Trophoblast cell (in vitro differentiated cells and primary cell): ENCODE results near the gene HPCAL4.
A peak's percentile ranks its signal among the peaks of the same experiment; 100 is the strongest.

Source experiments
- DNase-seq, 2 donors: peaks; one replicate each; pipeline ENCODE4 v3.0.0-alpha.2; 2016
- H2AFZ ChIP-seq: 2 replicates; pipeline ENCODE4 v1.6.1; 2013; ENCODE audit warnings: low read length, moderate library complexity, mild to moderate bottlenecking; ENCODE audit not compliant: insufficient read depth, poor library complexity
- H2AK5ac ChIP-seq: 2 replicates; pipeline ENCODE4 v1.6.1; 2013; ENCODE audit warnings: mild to moderate bottlenecking, low read length
- H2BK120ac ChIP-seq: 2 replicates; pipeline ENCODE4 v1.6.1; 2013; ENCODE audit warnings: low read length, mild to moderate bottlenecking, moderate library complexity; ENCODE audit not compliant: insufficient read depth, poor library complexity
- H2BK12ac ChIP-seq: 2 replicates; pipeline ENCODE4 v1.6.1; 2013; ENCODE audit warnings: mild to moderate bottlenecking, low read length, moderate library complexity
- H2BK5ac ChIP-seq: 2 replicates; pipeline ENCODE4 v1.6.1; 2013; ENCODE audit warnings: low read length, low read depth, moderate library complexity, mild to moderate bottlenecking; ENCODE audit not compliant: poor library complexity
- H3K14ac ChIP-seq: 2 replicates; pipeline ENCODE4 v1.6.1; 2013; ENCODE audit warnings: mild to moderate bottlenecking, low read length
- H3K18ac ChIP-seq: 2 replicates; pipeline ENCODE4 v1.6.1; 2013; ENCODE audit warnings: mild to moderate bottlenecking, low read length
- H3K23ac ChIP-seq: 2 replicates; pipeline ENCODE4 v1.6.1; 2013; ENCODE audit warnings: low read length
- H3K27ac ChIP-seq: 2 replicates; pipeline ENCODE4 v1.5.1; 2013; ENCODE audit warnings: low read depth, mild to moderate bottlenecking, inconsistent platforms, low read length, moderate library complexity
- H3K27me3 ChIP-seq: 2 replicates; pipeline ENCODE4 v1.6.1; 2013; ENCODE audit warnings: inconsistent platforms, mild to moderate bottlenecking, low read length, moderate library complexity; ENCODE audit not compliant: insufficient read depth
- H3K36me3 ChIP-seq, 2 experiments: 1 replicate in 1 of 2; 2 replicates in 1 of 2; pipeline ENCODE4 v1.6.1; 2013; ENCODE audit warnings: low read length in 2 of 2, mild to moderate bottlenecking in 2 of 2, moderate library complexity in 1 of 2; ENCODE audit not compliant: insufficient read depth in 2 of 2, control insufficient read depth in 1 of 2
- H3K4ac ChIP-seq: 2 replicates; pipeline ENCODE4 v1.6.1; 2013; ENCODE audit warnings: low read depth, mild to moderate bottlenecking, low read length, moderate library complexity
- H3K4me1 ChIP-seq, 2 experiments: 1 replicate in 1 of 2; 2 replicates in 1 of 2; pipeline ENCODE4 v1.6.1; 2013; ENCODE audit warnings: low read length in 2 of 2, mild to moderate bottlenecking in 2 of 2, moderate library complexity in 1 of 2; ENCODE audit not compliant: insufficient read depth in 2 of 2, control insufficient read depth in 1 of 2
- H3K4me2 ChIP-seq: 2 replicates; pipeline ENCODE4 v1.6.1; 2013; ENCODE audit warnings: inconsistent platforms, mild to moderate bottlenecking, low read length, moderate library complexity
- H3K4me3 ChIP-seq: 2 replicates; pipeline ENCODE4 v1.5.1; 2013; ENCODE audit warnings: mild to moderate bottlenecking, low read depth, low read length, inconsistent platforms
- H3K79me1 ChIP-seq: one replicate; pipeline ENCODE4 v1.6.1; 2013; ENCODE audit warnings: low read length
- H3K79me2 ChIP-seq: 2 replicates; pipeline ENCODE4 v1.6.1; 2013; ENCODE audit warnings: low read length, mild to moderate bottlenecking; ENCODE audit not compliant: control insufficient read depth, insufficient read depth, poor library complexity
- H3K9ac ChIP-seq: 2 replicates; pipeline ENCODE4 v1.6.1; 2013; ENCODE audit warnings: mild to moderate bottlenecking, low read length
- H3K9me3 ChIP-seq: 2 replicates; pipeline ENCODE4 v1.6.1; 2013; ENCODE audit warnings: low read depth, mild to moderate bottlenecking, control low read depth, inconsistent platforms, low read length; ENCODE audit not compliant: insufficient read depth
- H4K12ac ChIP-seq: 2 replicates; pipeline ENCODE4 v1.6.1; 2013; ENCODE audit warnings: low read depth, mild to moderate bottlenecking, low read length, moderate library complexity
- H4K8ac ChIP-seq: 2 replicates; pipeline ENCODE4 v1.6.1; 2013; ENCODE audit warnings: low read depth, mild to moderate bottlenecking, low read length, moderate library complexity
- H4K91ac ChIP-seq: one replicate; pipeline ENCODE4 v1.6.1; 2013; ENCODE audit warnings: low read depth, mild to moderate bottlenecking, low read length, moderate library complexity
- WGBS: extraction: QIAGEN DNeasy Blood & Tissue Kit; methylation state at CpG from one replicate; pipeline ENCODE4 v1.1.7; 2013; ENCODE audit warnings: missing lambda C conversion rate; ENCODE audit not compliant: insufficient read length, insufficient coverage; ENCODE audit errors: extremely low coverage; 5-methylcytosine and 5-hydroxymethylcytosine counted together

HPCAL4 gene

GRCh38 chr1:39642796-39643195, 48.4 kb downstream of the HPCAL4 start:
- no peak overlapping the region for H4K8ac ChIP-seq
- H3K9me3 ChIP-seq, result peaks cover 4% of the 10 kb centered on the region
- H3K79me1 ChIP-seq, result no peaks in the 10 kb centered on the region
- H2BK120ac ChIP-seq, result no peak overlapping the region
- no peak overlapping the region for H4K12ac ChIP-seq
- no peak overlapping the region for H3K18ac ChIP-seq
- no peak overlapping the region for H2BK12ac ChIP-seq
- H3K4me2 ChIP-seq, result no peak overlapping the region
- no peak overlapping the region for H3K23ac ChIP-seq
- no peaks in the 10 kb centered on the region for H3K36me3 ChIP-seq
- no peak overlapping the region for H3K14ac ChIP-seq
- H3K9ac ChIP-seq, result no peak overlapping the region
- no peak overlapping the region for H4K91ac ChIP-seq
- no peak overlapping the region for H2AK5ac ChIP-seq
- H2BK5ac ChIP-seq, result no peak overlapping the region
- no CpG with 5 or more reads among the region's 4 CpGs for WGBS
- H3K4me3 ChIP-seq, result no peak overlapping the region
- no peak for DNase-seq
- H2AFZ ChIP-seq, result no peak overlapping the region
- H3K4ac ChIP-seq, result no peak overlapping the region
- peaks cover 25% of the 10 kb centered on the region for H3K27me3 ChIP-seq
- peaks cover 9 to 11% of the 10 kb centered on the region in 2 experiments for H3K4me1 ChIP-seq
- H3K27ac ChIP-seq, result no peak overlapping the region
- no peaks in the 10 kb centered on the region for H3K79me2 ChIP-seq

- Histone ChIP-seq H3K9ac (no peak overlapping the region), H3K9me3 (peaks cover 4% of the 10 kb centered on the region)
- no CpG with 5 or more reads among the region's 8 CpGs for WGBS
Measured at GRCh38 chr1:39640861-39641260, 50.4 kb downstream of the HPCAL4 start.

GRCh38 chr1:39639305-39640130, 51.7 kb downstream of the HPCAL4 start, which contains the start of gene HEYL:
Gene HEYL (minus strand): TSS chr1:39639643. CDS start chr1:39639625, 18 bp downstream.
- no peak within 1 kb of the TSS for H2AK5ac ChIP-seq
- no peak within 1 kb of the TSS for H3K14ac ChIP-seq
- no peak within 1 kb of the TSS for H4K8ac ChIP-seq
- H3K4me3 ChIP-seq, result no peak within 1 kb of the TSS
- H3K23ac ChIP-seq, result no peak within 1 kb of the TSS
- no peak within 1 kb of the TSS for H2BK120ac ChIP-seq
- no peak within 1 kb of the TSS for H2BK12ac ChIP-seq
- no CpG with 5 or more reads among the region's 88 CpGs for WGBS
- H3K36me3 ChIP-seq, result no peaks in the 10 kb centered on the region
- H2AFZ ChIP-seq, result peak within 1 kb of the TSS; percentile 61
- no peak within 1 kb of the TSS for H4K91ac ChIP-seq
- no peak within 1 kb of the TSS for H2BK5ac ChIP-seq
- H3K9me3 ChIP-seq, result peaks cover 4% of the 10 kb centered on the region
- peak in 1 of 2 donors; percentile 32 for DNase-seq
- H3K4ac ChIP-seq, result no peak within 1 kb of the TSS
- peaks cover 28% of the 10 kb centered on the region for H3K27me3 ChIP-seq
- H4K12ac ChIP-seq, result no peak within 1 kb of the TSS
- no peak within 1 kb of the TSS for H3K18ac ChIP-seq
- H3K4me2 ChIP-seq, result peak within 1 kb of the TSS; percentile 52
- H3K9ac ChIP-seq, result no peak within 1 kb of the TSS
- no peaks in the 10 kb centered on the region for H3K79me2 ChIP-seq
- no peak within 1 kb of the TSS for H3K27ac ChIP-seq
- H3K79me1 ChIP-seq, result no peaks in the 10 kb centered on the region
- peaks cover 3% of the 10 kb centered on the region in 2 experiments for H3K4me1 ChIP-seq

More at GRCh38 chr1:39640861-39641260, 50.4 kb downstream of the HPCAL4 start:
- no peak overlapping the region for H3K18ac ChIP-seq
- peaks cover 28% of the 10 kb centered on the region for H3K27me3 ChIP-seq
- no peaks in the 10 kb centered on the region for H3K79me1 ChIP-seq
- H3K23ac ChIP-seq, result no peak overlapping the region
- no peaks in the 10 kb centered on the region for H3K36me3 ChIP-seq
- peak in 1 of 2 donors; percentile 23 for DNase-seq
- H4K12ac ChIP-seq, result no peak overlapping the region
- H2BK120ac ChIP-seq, result no peak overlapping the region
- H2BK12ac ChIP-seq, result no peak overlapping the region
- no peak overlapping the region for H2AFZ ChIP-seq
- no peaks in the 10 kb centered on the region for H3K79me2 ChIP-seq
- no peak overlapping the region for H2BK5ac ChIP-seq
- no peak overlapping the region for H3K27ac ChIP-seq
- H2AK5ac ChIP-seq, result no peak overlapping the region
- H3K4ac ChIP-seq, result no peak overlapping the region
- no peak overlapping the region for H4K91ac ChIP-seq
- H3K4me1 ChIP-seq, result peaks cover 3% of the 10 kb centered on the region in 2 experiments
- no peak overlapping the region for H4K8ac ChIP-seq
- no peak overlapping the region for H3K14ac ChIP-seq
- H3K4me3 ChIP-seq, result no peak overlapping the region
- H3K4me2 ChIP-seq, result no peak overlapping the region

- Histone ChIP-seq H2AK5ac (no peak overlapping the region), H3K27ac (no peak overlapping the region)
Measured at GRCh38 chr1:39638965-39639304, 52.3 kb downstream of the HPCAL4 start.

More at GRCh38 chr1:39638965-39639304, 52.3 kb downstream of the HPCAL4 start:
- Histone ChIP-seq H3K4me1 (peaks cover 3% of the 10 kb centered on the region in 2 experiments), H4K91ac (no peak overlapping the region), H3K4me3 (no peak overlapping the region), H2BK12ac (no peak overlapping the region), H3K27me3 (peaks cover 31% of the 10 kb centered on the region), H3K79me2 (no peaks in the 10 kb centered on the region), H4K8ac (no peak overlapping the region), H4K12ac (no peak overlapping the region), H3K4me2 (peak overlapping the region; percentile 49), H3K14ac (no peak overlapping the region), H3K36me3 (no peaks in the 10 kb centered on the region), H3K18ac (no peak overlapping the region), H3K9ac (no peak overlapping the region), H2BK5ac (no peak overlapping the region), H2AFZ (no peak overlapping the region), H3K9me3 (peaks cover 4% of the 10 kb centered on the region), H3K23ac (no peak overlapping the region), H3K4ac (no peak overlapping the region), H2BK120ac (no peak overlapping the region), H3K79me1 (no peaks in the 10 kb centered on the region)
- no CpG with 5 or more reads among the region's 3 CpGs for WGBS
- DNase-seq, result no peak
